Sigmoid colon (tissue), 7 donors: ENCODE results near the gene SH2D5. TPM values are rescaled to one million over a fixed set of nuclear protein-coding genes. Genes with fewer than 3 reads are reported as not detected.

Source experiments
- DNase-seq: peaks from one replicate; pipeline ENCODE4 v3.0.0-alpha.2; 2019
- H3K27ac ChIP-seq, 4 donors: fragments of 200-600 bp; sonication (generic); one replicate each; pipeline ENCODE4 v1.5.1; 2016 to 2019; ENCODE audit warnings: mild to moderate bottlenecking in 1 of 4
- H3K27me3 ChIP-seq, 3 donors: fragments of 200-600 bp; sonication (generic); one replicate each; pipeline ENCODE4 v1.5.1; 2019; ENCODE audit warnings: mild to moderate bottlenecking in 1 of 3
- H3K36me3 ChIP-seq, 4 donors: fragments of 200-600 bp; sonication (generic); one replicate each; pipeline ENCODE4 v1.5.1; 2016 to 2019
- H3K4me1 ChIP-seq, 4 donors: fragments of 200-600 bp; sonication (generic); one replicate each; pipeline ENCODE4 v1.5.1; 2017 to 2019
- H3K4me3 ChIP-seq, 4 donors: fragments of 200-600 bp; sonication (generic); one replicate each; pipeline ENCODE4 v1.5.1; 2017 to 2019; ENCODE audit warnings: mild to moderate bottlenecking in 2 of 4, moderate library complexity in 1 of 4
- H3K9me3 ChIP-seq, 4 donors: fragments of 200-600 bp in 3 of 4; sonication (generic) in 3 of 4; one replicate each; pipeline versions ENCODE4 v1.5.1 to v1.6.1; 2013 to 2019
- EP300 ChIP-seq, 4 donors: sonication (generic); formaldehyde crosslinking; IDR thresholded peaks; one replicate each; pipeline ENCODE4 v1.6.1; 2017; ENCODE audit warnings: antibody characterized with exemption in 4 of 4
- POLR2A ChIP-seq, 2 donors: fragments of 450-650 bp; IDR thresholded peaks; one replicate each; pipeline ENCODE4 v1.6.1; 2016; ENCODE audit warnings: antibody characterized with exemption in 2 of 2, mild to moderate bottlenecking in 2 of 2, moderate library complexity in 2 of 2
- POLR2AphosphoS5 ChIP-seq, 4 donors: sonication (generic); formaldehyde crosslinking; IDR thresholded peaks; one replicate each; pipeline ENCODE4 v1.6.1; 2017; ENCODE audit warnings: antibody characterized with exemption in 4 of 4
- WGBS, 2 donors: extraction: QIAGEN DNeasy Blood & Tissue Kit; methylation state at CpG; one replicate each; pipeline ENCODE4 v1.1.7; 2013; 5-methylcytosine and 5-hydroxymethylcytosine counted together
- intact Hi-C: fragments of 100-400 bp; cut with DNase I; formaldehyde crosslinking; loops from one replicate; pipeline ENCODE4 v1.15.1; 2023
- polyA plus RNA-seq, 3 donors: library from polyadenylated mRNA; stranded (reverse); fragments of 200-250 nt; gene quantifications; one replicate each; pipeline ENCODE4 v1.2.3, GENCODE V29; 2013
- total RNA-seq, 4 donors: library from RNA; depleted of rRNA; stranded (reverse); fragments of >200 nt; gene quantifications; one replicate each; pipeline ENCODE4 v1.1.0, GENCODE V29; 2016
- TF ChIP-seq, protein P1 (sequence below), 4 experiments: fragments of 450-650 bp in 3 of 4; fragments of 200-600 bp in 1 of 4; IDR thresholded peaks; one replicate each; pipeline ENCODE4 v1.5.1; 2016 to 2019; ENCODE audit warnings: antibody characterized with exemption in 4 of 4, mild to moderate bottlenecking in 3 of 4, moderate library complexity in 2 of 4
- donor health status: healthy with polysubstance abuse.
- donor health status: Bipolar disorder and iron deficiency.
- donor health status: healthy.

Gene SH2D5
- total and polyA plus RNA-seq, 7 donors, result under 0.01 to 0.55 (median 0.14) TPM; not detected in 2

DNA sequence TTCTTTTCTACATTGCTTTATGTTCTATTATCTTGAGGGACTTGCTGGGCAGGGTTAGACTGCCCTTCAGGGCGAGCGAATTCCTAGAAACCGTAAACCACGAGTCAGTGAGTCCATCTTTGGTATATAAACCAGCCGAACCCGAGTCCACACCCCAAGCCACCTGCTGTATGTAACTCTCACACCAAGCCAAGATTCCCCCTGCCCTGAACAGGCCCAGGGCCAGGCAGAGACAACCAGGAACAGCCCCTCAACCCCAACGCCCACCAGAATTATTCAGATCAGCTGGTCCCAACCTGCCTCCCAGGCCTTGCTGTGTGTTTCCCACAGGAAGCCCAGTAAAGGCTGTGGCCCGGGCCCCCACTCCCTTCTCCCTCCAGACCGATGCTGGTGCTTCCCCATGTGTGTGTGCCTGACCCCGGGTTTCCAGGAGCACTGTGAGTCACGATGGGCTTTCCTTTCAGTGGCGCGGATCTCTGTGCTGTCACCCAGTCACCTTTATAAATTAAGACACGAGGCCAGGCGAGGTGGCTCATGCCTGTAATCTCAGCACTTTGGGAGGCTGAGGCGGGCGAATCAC is 31.8 kb downstream of the SH2D5 start:
- Histone ChIP-seq H3K27me3 (no peaks in the 10 kb centered on the region), H3K4me3 (no peak overlapping the region), H3K9me3 (no peaks in the 10 kb centered on the region), H3K36me3 (no peaks in the 10 kb centered on the region), H3K27ac (no peak overlapping the region), H3K4me1 (peaks cover 0 to 33% (median 27%) of the 10 kb centered on the region in 4 donors)
- intact Hi-C loops, result no loop called here
- TF ChIP-seq POLR2AphosphoS5 (IDR thresholded peaks at IDR 0.05), result no peak
- TF ChIP-seq, protein P1, sequence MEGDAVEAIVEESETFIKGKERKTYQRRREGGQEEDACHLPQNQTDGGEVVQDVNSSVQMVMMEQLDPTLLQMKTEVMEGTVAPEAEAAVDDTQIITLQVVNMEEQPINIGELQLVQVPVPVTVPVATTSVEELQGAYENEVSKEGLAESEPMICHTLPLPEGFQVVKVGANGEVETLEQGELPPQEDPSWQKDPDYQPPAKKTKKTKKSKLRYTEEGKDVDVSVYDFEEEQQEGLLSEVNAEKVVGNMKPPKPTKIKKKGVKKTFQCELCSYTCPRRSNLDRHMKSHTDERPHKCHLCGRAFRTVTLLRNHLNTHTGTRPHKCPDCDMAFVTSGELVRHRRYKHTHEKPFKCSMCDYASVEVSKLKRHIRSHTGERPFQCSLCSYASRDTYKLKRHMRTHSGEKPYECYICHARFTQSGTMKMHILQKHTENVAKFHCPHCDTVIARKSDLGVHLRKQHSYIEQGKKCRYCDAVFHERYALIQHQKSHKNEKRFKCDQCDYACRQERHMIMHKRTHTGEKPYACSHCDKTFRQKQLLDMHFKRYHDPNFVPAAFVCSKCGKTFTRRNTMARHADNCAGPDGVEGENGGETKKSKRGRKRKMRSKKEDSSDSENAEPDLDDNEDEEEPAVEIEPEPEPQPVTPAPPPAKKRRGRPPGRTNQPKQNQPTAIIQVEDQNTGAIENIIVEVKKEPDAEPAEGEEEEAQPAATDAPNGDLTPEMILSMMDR (IDR thresholded peaks at IDR 0.05), result no peak
- TF ChIP-seq POLR2A (IDR thresholded peaks at IDR 0.05), result no peak
- no peak for TF ChIP-seq EP300 (IDR thresholded peaks at IDR 0.05)
- DNase-seq, result no peak
- WGBS, 2 donors, result 70 to 81% methylated on average over 17 of the region's 17 CpGs

DNA sequence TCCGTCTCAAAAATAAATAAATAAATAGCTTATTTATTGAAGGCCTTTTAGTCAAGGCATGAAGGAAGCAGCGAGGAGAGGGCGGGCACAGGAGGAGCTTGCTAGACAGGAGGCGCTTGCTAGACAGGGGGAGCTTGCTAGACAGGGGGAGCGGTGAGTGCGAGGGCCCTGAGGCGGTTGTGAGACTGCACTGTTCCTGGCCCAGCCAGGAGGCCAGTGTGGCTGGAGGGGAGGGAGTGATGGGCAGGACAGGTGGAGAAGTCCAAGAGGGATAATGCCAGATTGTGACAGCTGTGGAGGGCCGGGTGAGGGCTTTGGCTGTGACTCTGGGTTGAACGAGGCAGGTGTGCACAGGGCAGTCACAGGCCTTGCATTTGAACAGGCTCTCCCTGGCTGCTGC is 32.9 kb downstream of the SH2D5 start:
- Histone ChIP-seq H3K27ac (no peak overlapping the region), H3K4me1 (peaks cover 0 to 33% (median 27%) of the 10 kb centered on the region in 4 donors), H3K36me3 (no peaks in the 10 kb centered on the region), H3K27me3 (no peaks in the 10 kb centered on the region), H3K4me3 (no peak overlapping the region), H3K9me3 (no peaks in the 10 kb centered on the region)
- TF ChIP-seq, protein P1 (IDR thresholded peaks at IDR 0.05), result no peak
- TF ChIP-seq POLR2AphosphoS5 (IDR thresholded peaks at IDR 0.05), result no peak
- TF ChIP-seq POLR2A (IDR thresholded peaks at IDR 0.05), result no peak
- no peak for TF ChIP-seq EP300 (IDR thresholded peaks at IDR 0.05)
- intact Hi-C loops, result loop anchor here (5.0 kb wide), 2 partner anchors 88 to 478 kb away; partner anchors contain the start of genes EIF4G3 and HP1BP3
- DNase-seq, result no peak
- 85 to 90% methylated on average over 9 of the region's 9 CpGs for WGBS, 2 donors

DNA sequence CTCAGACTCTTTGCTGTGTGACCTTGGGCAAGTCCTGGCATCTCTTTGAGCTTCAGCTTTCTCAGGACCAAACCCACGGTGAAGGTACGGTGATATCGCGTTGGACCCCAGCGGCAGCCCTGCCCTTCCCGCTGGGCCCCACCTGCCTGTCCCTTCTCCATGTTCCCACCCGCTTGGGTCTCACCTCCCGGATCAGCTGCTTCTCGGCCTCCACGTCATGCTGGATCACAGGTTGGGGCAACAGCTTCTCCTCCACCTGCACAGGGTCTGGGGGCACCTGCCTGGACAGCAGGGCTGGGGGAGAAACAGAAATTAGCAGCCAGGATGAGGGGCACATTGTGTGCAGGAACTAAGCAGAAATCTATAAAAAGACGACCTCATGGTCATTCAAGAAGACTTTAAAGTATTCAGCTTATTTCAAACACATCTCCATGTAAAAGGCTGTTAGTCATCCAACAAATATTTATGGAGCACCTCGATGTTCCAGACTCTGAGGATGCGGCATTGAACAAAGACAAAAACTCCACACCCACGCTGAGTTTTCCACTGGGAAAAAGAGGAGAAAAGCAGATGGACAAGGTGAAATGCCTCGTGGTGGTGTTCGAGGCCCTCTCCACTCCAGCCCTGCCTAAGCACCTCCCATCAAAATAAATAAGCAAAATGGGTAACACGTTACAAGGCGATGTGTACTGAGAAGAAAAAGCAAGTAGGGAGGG is 34.1 kb downstream of the SH2D5 start:
- peaks cover 0 to 33% (median 27%) of the 10 kb centered on the region in 4 donors for H3K4me1 ChIP-seq
- TF ChIP-seq POLR2A (IDR thresholded peaks at IDR 0.05) (no peak), EP300 (IDR thresholded peaks at IDR 0.05) (no peak), POLR2AphosphoS5 (IDR thresholded peaks at IDR 0.05) (no peak)
- TF ChIP-seq, protein P1 (IDR thresholded peaks at IDR 0.05), result no peak
- H3K27me3 ChIP-seq, result no peaks in the 10 kb centered on the region
- 82 to 88% methylated on average over 18 of the region's 18 CpGs for WGBS, 2 donors
- intact Hi-C loops, result loop anchor here (5.0 kb wide), 2 partner anchors 89 to 479 kb away; partner anchors contain the start of genes EIF4G3 and HP1BP3
- no peak for DNase-seq
- H3K9me3 ChIP-seq, result no peaks in the 10 kb centered on the region
- H3K36me3 ChIP-seq, result no peaks in the 10 kb centered on the region
- no peak overlapping the region for H3K4me3 ChIP-seq
- peak overlapping the region; percentile 80 to 92 (median 88) for H3K27ac ChIP-seq

DNA sequence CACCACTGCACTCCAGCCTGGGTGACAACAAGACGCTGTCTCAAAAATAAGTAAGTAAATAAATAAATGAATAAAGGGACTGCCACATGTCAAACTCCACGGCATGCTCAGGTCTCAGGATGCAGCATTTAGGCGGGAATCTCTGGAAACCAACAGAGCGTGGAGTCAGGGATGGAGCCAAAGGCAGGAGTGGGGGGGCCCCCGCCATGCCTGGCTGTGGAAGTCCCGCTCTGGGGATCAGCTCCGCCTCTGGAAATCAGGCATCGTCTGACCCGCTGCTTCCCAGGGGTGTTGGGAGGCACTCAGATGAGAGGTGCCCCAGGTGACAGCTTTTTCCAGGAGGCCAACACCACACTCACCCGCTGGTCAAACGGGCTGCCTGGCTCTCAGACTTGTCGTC is 34.9 kb downstream of the SH2D5 start:
- peaks cover 0 to 33% (median 27%) of the 10 kb centered on the region in 4 donors for H3K4me1 ChIP-seq
- 81 to 88% methylated on average over 12 of the region's 12 CpGs for WGBS, 2 donors
- peak overlapping the region in 2 of 4 donors; percentile 62 for H3K4me3 ChIP-seq
- H3K27ac ChIP-seq, result peak overlapping the region; percentile 80 to 92 (median 88)
- no peaks in the 10 kb centered on the region for H3K36me3 ChIP-seq
- TF ChIP-seq POLR2A (IDR thresholded peaks at IDR 0.05), result no peak
- TF ChIP-seq POLR2AphosphoS5 (IDR thresholded peaks at IDR 0.05), result no peak
- TF ChIP-seq, protein P1 (IDR thresholded peaks at IDR 0.05), result no peak
- no peak for TF ChIP-seq EP300 (IDR thresholded peaks at IDR 0.05)
- H3K27me3 ChIP-seq, result no peaks in the 10 kb centered on the region
- no peak for DNase-seq
- H3K9me3 ChIP-seq, result no peaks in the 10 kb centered on the region
- intact Hi-C loops, result loop anchor here (1.0 to 5.0 kb wide), 3 partner anchors 36 to 480 kb away; partner anchors contain the start of genes EIF4G3 and HP1BP3
